Heart right ventricle (tissue), 16 donors: Measurements from ENCODE around the gene ABCC8. TPM values are rescaled to one million over a fixed set of nuclear protein-coding genes. Genes with fewer than 3 reads are reported as not detected.
"Not testable (repeated sequence)": the region's sequence is repeated elsewhere in the genome, so short reads cannot be mapped to it uniquely, and the experiment has no call there.

ENCODE experiments used
- ATAC-seq, 8 donors: fragments of 200-7000 bp; cut with Tn5 transposase; one replicate each; pipeline ENCODE4 v1.9.1; 2020; ENCODE audit warnings: mild to moderate bottlenecking in 8 of 8, moderate library complexity in 8 of 8, moderate number of reproducible peaks in 1 of 8
- DNase-seq, 2 donors: peaks; one replicate each; pipeline ENCODE4 v3.0.0-alpha.2; 2020
- H3K27ac ChIP-seq, 10 donors: fragments of 200-600 bp; sonication (generic) in 2 of 10; one replicate each; pipeline versions ENCODE4 v1.5.0 to v1.8.0; 2020 to 2022; ENCODE audit warnings: mild to moderate bottlenecking in 3 of 10
- H3K27me3 ChIP-seq, 7 donors: fragments of 200-600 bp; one replicate each; pipeline ENCODE4 v1.8.0; 2021 to 2022; ENCODE audit warnings: mild to moderate bottlenecking in 2 of 7
- H3K36me3 ChIP-seq, 9 donors: fragments of 200-600 bp; sonication (generic) in 1 of 9; one replicate each; pipeline versions ENCODE4 v1.5.0 to v1.8.0; 2020 to 2022; ENCODE audit warnings: mild to moderate bottlenecking in 2 of 9
- H3K4me1 ChIP-seq, 9 donors: fragments of 200-600 bp; sonication (generic) in 1 of 9; one replicate each; pipeline versions ENCODE4 v1.5.0 to v1.8.0; 2020 to 2022; ENCODE audit warnings: mild to moderate bottlenecking in 4 of 9
- H3K4me3 ChIP-seq, 10 donors: fragments of 200-600 bp; sonication (generic) in 2 of 10; one replicate each; pipeline versions ENCODE4 v1.5.0 to v1.8.0; 2020 to 2022; ENCODE audit warnings: mild to moderate bottlenecking in 7 of 10, moderate library complexity in 2 of 10
- H3K9me3 ChIP-seq, 11 donors: fragments of 200-600 bp in 10 of 11; sonication (generic) in 2 of 11; one replicate each; pipeline versions ENCODE4 v1.5.0 to v1.8.0; 2013 to 2022; ENCODE audit warnings: mild to moderate bottlenecking in 2 of 11, control low read depth in 1 of 11, moderate library complexity in 1 of 11
- CTCF ChIP-seq, 9 donors: fragments of 200-600 bp; sonication (generic) in 2 of 9; IDR thresholded peaks; one replicate each; pipeline versions ENCODE4 v1.5.0 to v1.8.0; 2021 to 2022; ENCODE audit warnings: antibody characterized with exemption in 9 of 9, mild to moderate bottlenecking in 5 of 9, moderate library complexity in 1 of 9
- WGBS, 2 donors: extraction: QIAGEN DNeasy Blood & Tissue Kit; methylation state at CpG; one replicate each; pipeline ENCODE4 v1.1.7; 2013; ENCODE audit warnings: inconsistent platforms in 1 of 2; 5-methylcytosine and 5-hydroxymethylcytosine counted together
- intact Hi-C, 10 donors: fragments of 100-400 bp; cut with DNase I; formaldehyde crosslinking; loops; one replicate each; pipeline versions ENCODE4 v1.11.1 to v1.14.2; 2022
- polyA plus RNA-seq, 2 donors: library from polyadenylated mRNA; stranded (reverse); fragments of 200-250 nt; gene quantifications; one replicate each; pipeline ENCODE4 v1.2.3, GENCODE V29; 2013
- total RNA-seq, 10 donors: library from RNA; stranded (reverse); fragmentation: NEBNext Ultra II Directional in 3 of 10; extraction: Animal tissue kit (Norgen Biotek cat#: 25700) in 3 of 10; gene quantifications; one replicate each; pipeline versions ENCODE4 v1.2.1 to v1.2.4, GENCODE V29; 2021 to 2023
- donor health status: Arrhythmogenic right ventricular cardiomyopathy.
- donor health status: ischemic (EF 13 %, LVEDD 7.1; RV severe dilation, severe dysfunction).
- donor health status: healthy with polysubstance abuse.
- donor health status: DM: no; HTN: yes; CAD: no.
- donor health status: DM: no; HTN: no; CAD: no.
- donor health status: ischemic (EF 25% LVEDD 6.9; RV normal size, moderate dysfunction).
- donor health status: ischemic (EF 25% LVEDD 5.7; RV mildly dilated, moderate dysfunction).
- donor health status: healthy.
- donor health status: DM: yes; HTN: yes; CAD: no.
- donor health status: Ischemic cardiomyopathy.
- donor health status: ischemic (EF 35%, LVEDD 5.7; RV mildly dilated, moderate dysfunction).
- donor health status: nonischemic (EF 11% LVEDD 7.7; RV severe dilation, severe dysfunction).
- donor health status: DM: yes; HTN: yes; CAD: no.
- donor health status: PGD.
- donor health status: ischemic (EF 29% LVEDD 5.4; RV normal size, mild dysfunction).
- donor health status: nonischemic (EF 23%, LVEDD 6.1; RV moderate dilation, normal function).

Gene ABCC8
- total and polyA plus RNA-seq, 12 donors: 0.47 to 8.6 (median 4.9) TPM

- H3K4me3 ChIP-seq: no peak overlapping the region
- no peak overlapping the region for H3K27ac ChIP-seq
- peaks cover 0 to 8% (median 0%) of the 10 kb centered on the region in 9 donors for H3K4me1 ChIP-seq
- no peaks in the 10 kb centered on the region for H3K36me3 ChIP-seq
- no peak for ATAC-seq
- no peak for DNase-seq
- H3K27me3 ChIP-seq: no peaks in the 10 kb centered on the region
- no peaks in the 10 kb centered on the region for H3K9me3 ChIP-seq
- no peak for TF ChIP-seq CTCF (IDR thresholded peaks at IDR 0.05)
- WGBS, 2 donors: 89% methylated on average over 13 of the region's 13 CpGs
- intact Hi-C loops: no loop called here
These were observed 46.0 kb downstream of the ABCC8 start for GRCh38 chr11:17430616-17431015.

- intact Hi-C loops: no loop called here
- ATAC-seq (no peak), DNase-seq (no peak)
- Histone ChIP-seq H3K27me3 (no peaks in the 10 kb centered on the region), H3K36me3 (no peaks in the 10 kb centered on the region), H3K4me1 (peaks cover 0 to 8% (median 0%) of the 10 kb centered on the region in 9 donors), H3K4me3 (no peak overlapping the region), H3K9me3 (no peaks in the 10 kb centered on the region), H3K27ac (no peak overlapping the region)
- 87 to 90% methylated on average over 3 of the region's 3 CpGs for WGBS, 2 donors
- TF ChIP-seq CTCF (IDR thresholded peaks at IDR 0.05): no peak
These were observed 47.7 kb downstream of the ABCC8 start for GRCh38 chr11:17428925-17429324.

DNA sequence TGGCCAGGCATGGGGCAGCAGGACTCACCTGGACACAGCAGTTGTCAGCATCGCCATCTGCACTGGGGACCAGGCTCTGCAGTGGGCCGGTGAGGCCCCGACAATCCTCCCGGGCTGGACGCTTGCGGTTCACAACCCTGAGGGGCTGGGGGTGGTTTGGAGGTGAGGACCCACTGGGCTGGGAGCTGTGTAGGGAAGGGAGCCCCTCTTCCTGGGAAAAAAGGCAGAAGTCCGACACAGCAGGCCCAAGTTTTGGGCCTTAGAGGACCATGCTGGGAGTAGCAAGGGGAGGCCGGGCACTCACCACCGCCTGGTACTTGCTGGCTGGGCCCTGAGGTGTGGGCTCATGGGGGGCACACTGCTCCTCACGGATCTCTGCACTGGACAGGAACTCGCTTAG, 48.4 kb downstream of the ABCC8 start:
- no peak for DNase-seq
- 94% methylated on average over 11 of the region's 11 CpGs for WGBS, 2 donors
- intact Hi-C loops: no loop called here
- H3K27me3 ChIP-seq: no peaks in the 10 kb centered on the region
- no peak overlapping the region for H3K4me3 ChIP-seq
- TF ChIP-seq CTCF (IDR thresholded peaks at IDR 0.05): no peak
- H3K36me3 ChIP-seq: no peaks in the 10 kb centered on the region
- no peak overlapping the region for H3K27ac ChIP-seq
- ATAC-seq: no peak
- H3K4me1 ChIP-seq: peaks cover 0 to 8% (median 0%) of the 10 kb centered on the region in 9 donors
- H3K9me3 ChIP-seq: no peaks in the 10 kb centered on the region

DNA sequence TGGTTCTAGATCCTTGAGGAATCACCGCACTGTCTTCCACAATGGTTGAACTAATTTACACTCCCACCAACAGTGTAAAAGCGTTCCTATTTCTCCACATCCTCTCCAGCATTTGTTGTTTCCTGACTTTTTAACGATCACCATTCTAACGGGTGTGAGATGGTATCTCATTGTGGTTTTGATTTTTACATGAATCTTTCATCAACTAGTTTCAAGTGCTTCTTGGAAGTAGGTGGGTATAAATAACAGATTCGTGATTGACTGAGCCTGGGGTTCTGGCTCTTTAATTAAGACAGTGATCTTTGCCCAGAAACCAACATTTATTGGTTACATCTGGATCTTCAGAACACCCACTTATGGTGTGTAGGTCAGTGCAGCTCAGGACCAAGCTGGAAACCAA, 50.4 kb downstream of the ABCC8 start:
- DNase-seq, H3K4me1 ChIP-seq, intact Hi-C loops, H3K36me3 ChIP-seq, H3K27ac ChIP-seq, H3K27me3 ChIP-seq, H3K9me3 ChIP-seq, H3K4me3 ChIP-seq, ATAC-seq: not testable (repeated sequence)
- 72 to 75% methylated on average over 5 of the region's 5 CpGs for WGBS, 2 donors

GRCh38 chr11:17423533-17424310, 52.9 kb downstream of the ABCC8 start:
- ATAC-seq (no peak), DNase-seq (no peak)
- H3K4me3 ChIP-seq: no peak overlapping the region
- H3K36me3 ChIP-seq: no peaks in the 10 kb centered on the region
- no peak for TF ChIP-seq CTCF (IDR thresholded peaks at IDR 0.05)
- H3K27me3 ChIP-seq: peaks cover 0 to 19% (median 7%) of the 10 kb centered on the region in 7 donors
- WGBS, 2 donors: 75 to 76% methylated on average over 11 of the region's 11 CpGs
- intact Hi-C loops: no loop called here
- H3K9me3 ChIP-seq: no peaks in the 10 kb centered on the region
- peaks cover 0 to 8% (median 0%) of the 10 kb centered on the region in 9 donors for H3K4me1 ChIP-seq
- no peak overlapping the region for H3K27ac ChIP-seq
